ENCODE results near the gene INPP4A. TPM values are rescaled to one million over a fixed set of nuclear protein-coding genes. Genes with fewer than 3 reads are reported as not detected.

Gene INPP4A
- total and polyA plus RNA-seq, 7 donors: 1.8 to 49.9 (median 30.4) TPM

DNA sequence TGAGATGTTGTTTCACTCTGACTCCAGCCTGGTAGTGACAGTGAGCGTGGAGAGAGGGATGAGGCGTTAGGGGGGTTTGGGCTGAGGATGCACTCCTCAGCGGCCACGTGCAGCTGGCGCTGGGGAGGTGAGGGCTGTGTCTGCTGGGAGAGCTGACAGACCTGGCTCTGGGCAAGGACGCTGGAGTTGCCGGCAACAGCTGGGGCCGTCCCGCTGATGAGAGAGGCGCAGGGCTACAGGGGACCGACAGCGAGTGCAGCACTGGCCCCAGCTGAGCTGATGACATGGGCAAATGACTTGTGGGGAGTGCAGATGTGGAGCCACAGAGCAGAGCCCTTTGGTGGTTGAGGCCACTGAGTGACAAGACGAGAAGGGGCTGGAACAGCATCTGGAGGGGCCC lies 125.3 kb downstream of the INPP4A start:
- no peak overlapping the region for H3K4me3 ChIP-seq
- TF ChIP-seq POLR2AphosphoS5 (IDR thresholded peaks at IDR 0.05) (no peak), POLR2A (IDR thresholded peaks at IDR 0.05) (no peak), EP300 (IDR thresholded peaks at IDR 0.05) (no peak)
- TF ChIP-seq, protein P1, sequence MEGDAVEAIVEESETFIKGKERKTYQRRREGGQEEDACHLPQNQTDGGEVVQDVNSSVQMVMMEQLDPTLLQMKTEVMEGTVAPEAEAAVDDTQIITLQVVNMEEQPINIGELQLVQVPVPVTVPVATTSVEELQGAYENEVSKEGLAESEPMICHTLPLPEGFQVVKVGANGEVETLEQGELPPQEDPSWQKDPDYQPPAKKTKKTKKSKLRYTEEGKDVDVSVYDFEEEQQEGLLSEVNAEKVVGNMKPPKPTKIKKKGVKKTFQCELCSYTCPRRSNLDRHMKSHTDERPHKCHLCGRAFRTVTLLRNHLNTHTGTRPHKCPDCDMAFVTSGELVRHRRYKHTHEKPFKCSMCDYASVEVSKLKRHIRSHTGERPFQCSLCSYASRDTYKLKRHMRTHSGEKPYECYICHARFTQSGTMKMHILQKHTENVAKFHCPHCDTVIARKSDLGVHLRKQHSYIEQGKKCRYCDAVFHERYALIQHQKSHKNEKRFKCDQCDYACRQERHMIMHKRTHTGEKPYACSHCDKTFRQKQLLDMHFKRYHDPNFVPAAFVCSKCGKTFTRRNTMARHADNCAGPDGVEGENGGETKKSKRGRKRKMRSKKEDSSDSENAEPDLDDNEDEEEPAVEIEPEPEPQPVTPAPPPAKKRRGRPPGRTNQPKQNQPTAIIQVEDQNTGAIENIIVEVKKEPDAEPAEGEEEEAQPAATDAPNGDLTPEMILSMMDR (IDR thresholded peaks at IDR 0.05): no peak
- no peak for DNase-seq
- WGBS, 2 donors: 97% methylated on average over 13 of the region's 13 CpGs
- H3K27ac ChIP-seq: no peak overlapping the region
- no peaks in the 10 kb centered on the region for H3K9me3 ChIP-seq
- peaks cover 32 to 97% (median 63%) of the 10 kb centered on the region in 4 donors for H3K36me3 ChIP-seq
- no peaks in the 10 kb centered on the region for H3K4me1 ChIP-seq
- no peaks in the 10 kb centered on the region for H3K27me3 ChIP-seq
- intact Hi-C loops (cut with DNase I): loop anchor here (2.0 to 5.0 kb wide), 2 partner anchors 125 to 158 kb away; partner anchors contain the start of gene INPP4A

DNA sequence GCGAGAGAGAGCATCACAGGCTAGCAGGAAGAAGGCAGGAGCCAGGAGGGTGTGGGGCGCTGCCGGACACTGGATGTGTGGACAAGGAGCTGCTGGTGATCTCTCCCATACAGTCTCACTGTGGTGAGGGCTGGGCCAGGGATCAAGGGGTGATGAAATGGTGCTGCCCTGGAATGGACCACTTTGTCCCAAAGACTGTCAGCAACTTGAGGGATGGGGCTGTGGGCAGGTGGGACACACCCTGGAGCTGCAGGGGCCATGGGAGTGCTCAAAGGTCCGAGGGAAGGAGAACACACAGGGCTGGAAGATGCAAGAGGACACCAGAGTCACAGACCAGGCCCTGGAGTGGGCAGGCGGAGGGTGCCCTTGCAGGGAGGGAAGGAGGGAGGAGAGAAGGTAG lies 125.7 kb downstream of the INPP4A start:
- 92 to 97% methylated on average over 5 of the region's 5 CpGs for WGBS, 2 donors
- no peak overlapping the region for H3K4me3 ChIP-seq
- intact Hi-C loops (cut with DNase I): no loop called here
- H3K27me3 ChIP-seq: no peaks in the 10 kb centered on the region
- H3K36me3 ChIP-seq: peaks cover 35 to 97% (median 60%) of the 10 kb centered on the region in 4 donors
- H3K27ac ChIP-seq: no peak overlapping the region
- TF ChIP-seq EP300 (IDR thresholded peaks at IDR 0.05) (no peak), POLR2AphosphoS5 (IDR thresholded peaks at IDR 0.05) (no peak), POLR2A (IDR thresholded peaks at IDR 0.05) (no peak)
- TF ChIP-seq, protein P1 (IDR thresholded peaks at IDR 0.05): no peak
- DNase-seq: peak; percentile 32
- no peaks in the 10 kb centered on the region for H3K4me1 ChIP-seq
- no peaks in the 10 kb centered on the region for H3K9me3 ChIP-seq

DNA sequence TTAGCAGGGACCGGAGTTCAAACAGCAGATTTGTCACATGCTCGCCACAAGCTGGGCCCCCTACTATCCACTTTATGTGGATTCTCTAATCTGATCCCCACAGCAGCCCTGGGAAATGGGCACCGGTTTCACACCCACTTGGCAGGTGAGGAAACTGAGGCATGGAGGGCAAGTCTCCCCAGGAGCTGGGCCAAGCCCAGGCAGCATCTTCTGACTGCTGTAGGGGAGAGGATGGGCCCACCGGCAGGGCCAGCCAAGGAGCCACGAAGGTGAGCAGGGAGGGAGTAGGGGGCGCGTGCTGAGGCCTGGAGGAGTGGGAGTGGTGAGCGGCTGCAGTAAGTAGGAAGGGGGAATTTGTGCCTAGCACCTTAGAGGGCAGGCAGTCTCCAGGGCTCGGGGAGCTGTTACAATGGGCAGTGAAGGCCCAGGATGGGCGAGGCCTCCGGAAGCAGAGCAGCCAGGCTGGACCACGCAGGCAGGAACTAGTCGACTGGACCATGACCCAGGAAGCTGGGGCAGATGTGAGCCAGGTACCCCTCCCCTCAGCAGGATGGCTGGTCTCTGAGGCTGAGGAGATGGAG lies 126.6 kb downstream of the INPP4A start:
- H3K27me3 ChIP-seq: no peaks in the 10 kb centered on the region
- DNase-seq: no peak
- TF ChIP-seq POLR2AphosphoS5 (IDR thresholded peaks at IDR 0.05): no peak
- TF ChIP-seq, protein P1 (IDR thresholded peaks at IDR 0.05): no peak
- no peak for TF ChIP-seq POLR2A (IDR thresholded peaks at IDR 0.05)
- no peak for TF ChIP-seq EP300 (IDR thresholded peaks at IDR 0.05)
- no peaks in the 10 kb centered on the region for H3K9me3 ChIP-seq
- intact Hi-C loops (cut with DNase I): no loop called here
- H3K4me1 ChIP-seq: no peaks in the 10 kb centered on the region
- 91 to 93% methylated on average over 13 of the region's 13 CpGs for WGBS, 2 donors
- peaks cover 26 to 97% (median 55%) of the 10 kb centered on the region in 4 donors for H3K36me3 ChIP-seq
- no peak overlapping the region for H3K27ac ChIP-seq
- no peak overlapping the region for H3K4me3 ChIP-seq

DNA sequence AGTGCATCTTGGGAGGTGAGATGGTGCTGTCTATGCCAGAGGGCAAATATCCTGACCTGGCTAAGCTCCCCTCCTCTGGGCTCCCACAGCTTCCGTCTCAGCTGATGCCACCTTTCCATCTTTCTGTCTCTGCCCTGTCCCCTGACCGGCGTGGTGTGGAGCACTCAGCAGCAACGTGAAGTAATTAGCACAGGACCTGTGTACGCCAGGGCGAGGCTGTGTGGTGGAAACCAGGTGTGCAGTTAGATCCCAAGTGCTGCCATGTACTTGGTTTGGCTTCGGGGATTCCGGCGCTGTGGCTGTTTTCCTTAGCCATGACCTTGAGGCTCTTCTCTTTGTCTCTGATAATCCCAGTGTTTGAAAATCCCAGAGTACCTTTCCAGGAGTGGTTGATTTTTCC lies 127.1 kb downstream of the INPP4A start:
- TF ChIP-seq POLR2A (IDR thresholded peaks at IDR 0.05) (no peak), EP300 (IDR thresholded peaks at IDR 0.05) (no peak), POLR2AphosphoS5 (IDR thresholded peaks at IDR 0.05) (no peak)
- TF ChIP-seq, protein P1 (IDR thresholded peaks at IDR 0.05): no peak
- Histone ChIP-seq H3K4me1 (no peaks in the 10 kb centered on the region), H3K36me3 (peaks cover 26 to 97% (median 50%) of the 10 kb centered on the region in 4 donors), H3K27ac (no peak overlapping the region), H3K4me3 (no peak overlapping the region), H3K9me3 (no peaks in the 10 kb centered on the region), H3K27me3 (no peaks in the 10 kb centered on the region)
- intact Hi-C loops (cut with DNase I): no loop called here
- no peak for DNase-seq
- 88 to 94% methylated on average over 9 of the region's 9 CpGs for WGBS, 2 donors

DNA sequence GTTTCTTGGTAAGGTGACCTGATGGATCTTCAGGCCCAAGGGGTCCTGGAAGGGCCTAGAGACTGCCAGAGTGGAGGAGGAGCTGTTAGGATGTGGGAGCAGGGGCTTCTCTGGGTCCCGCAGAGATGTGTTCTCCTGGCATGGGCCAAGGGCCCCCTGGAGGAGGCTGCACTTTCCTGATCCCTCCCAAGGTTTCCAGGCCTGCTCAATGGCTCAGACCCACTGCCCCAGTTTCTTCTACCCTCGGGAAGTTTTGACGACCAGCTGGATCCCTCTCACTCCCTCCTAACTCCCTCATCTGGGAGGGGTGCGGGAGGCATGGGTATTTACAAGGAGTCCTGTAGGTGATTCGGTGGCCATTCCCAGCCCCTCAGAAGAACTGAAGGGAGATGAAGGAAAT lies 127.6 kb downstream of the INPP4A start:
- Histone ChIP-seq H3K27me3 (no peaks in the 10 kb centered on the region), H3K36me3 (peaks cover 26 to 97% (median 51%) of the 10 kb centered on the region in 4 donors), H3K27ac (no peak overlapping the region), H3K9me3 (no peaks in the 10 kb centered on the region), H3K4me1 (no peaks in the 10 kb centered on the region), H3K4me3 (no peak overlapping the region)
- WGBS, 2 donors: 87 to 88% methylated on average over 5 of the region's 5 CpGs
- TF ChIP-seq POLR2A (IDR thresholded peaks at IDR 0.05) (no peak), EP300 (IDR thresholded peaks at IDR 0.05) (no peak), POLR2AphosphoS5 (IDR thresholded peaks at IDR 0.05) (no peak)
- TF ChIP-seq, protein P1 (IDR thresholded peaks at IDR 0.05): no peak
- intact Hi-C loops (cut with DNase I): no loop called here
- no peak for DNase-seq

Data from sigmoid colon (tissue), 7 donors.